K562 treated with DMSO at 1 percent for 24 hours (cell line): Measurements from ENCODE around the gene MTNR1B. TPM values are rescaled to one million over a fixed set of nuclear protein-coding genes. Genes with fewer than 3 reads are reported as not detected.

Experiments
- total RNA-seq: library from RNA; unstranded; fragments of 300-600 nt; gene quantifications from 2 replicates; pipeline ENCODE4 v1.2.3, GENCODE V29; 2022; ENCODE audit warnings: low read depth; ENCODE audit not compliant: insufficient read depth

Gene MTNR1B
- not detected in 2 replicates for total RNA-seq

DNA sequence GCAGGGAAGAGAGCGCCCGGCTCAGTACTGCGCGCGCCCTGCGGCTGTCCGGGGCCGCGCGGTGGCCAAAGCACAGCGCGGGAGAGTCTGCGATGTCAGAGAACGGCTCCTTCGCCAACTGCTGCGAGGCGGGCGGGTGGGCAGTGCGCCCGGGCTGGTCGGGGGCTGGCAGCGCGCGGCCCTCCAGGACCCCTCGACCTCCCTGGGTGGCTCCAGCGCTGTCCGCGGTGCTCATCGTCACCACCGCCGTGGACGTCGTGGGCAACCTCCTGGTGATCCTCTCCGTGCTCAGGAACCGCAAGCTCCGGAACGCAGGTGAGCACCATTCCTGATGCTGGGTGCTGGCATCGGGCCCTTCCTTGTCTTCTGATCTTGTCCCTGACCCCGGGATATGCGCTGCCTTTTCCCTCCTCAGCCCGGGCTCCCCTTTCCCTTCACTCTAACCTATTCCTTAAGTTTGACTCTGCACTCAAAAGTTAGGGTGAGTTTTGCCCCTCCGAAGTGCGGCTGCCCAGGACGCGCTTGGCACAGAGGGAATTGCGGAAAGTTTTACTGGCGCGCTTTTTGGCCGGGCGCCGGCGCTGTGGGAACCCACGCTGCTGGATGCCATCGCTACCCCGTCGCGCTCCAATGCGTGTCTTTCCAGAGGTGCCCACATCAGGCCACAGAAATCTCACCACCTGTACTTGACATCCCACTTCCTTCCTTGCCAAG lies at the start of gene MTNR1B:
TSS of gene MTNR1B (plus strand) at position 18 of the 714 bp plus-strand sequence. CDS start at position 93, 75 bp downstream.

Other genes starting within 250 kb of the MTNR1B start
- 3.3 and 4.4 TPM in 2 replicates for gene SLC36A4, start 228.3 kb downstream of the MTNR1B start, total RNA-seq